HL-60 (cell line): ENCODE data around the gene DZIP1L.

Experiments
- DNase-seq, 2 experiments: peaks; one replicate each; pipeline ENCODE4 v3.0.0-alpha.2; 2010 to 2020; ENCODE audit warnings: low read depth in 1 of 2, low spot score in 1 of 2
- H3K27ac ChIP-seq: fragments of 250-450 bp; sonication (Bioruptor Pico); replicated peaks from 2 replicates; pipeline ENCODE4 v1.5.1; 2020; ENCODE audit warnings: mild to moderate bottlenecking, moderate library complexity
- H3K27me3 ChIP-seq: fragments of 250-450 bp; sonication (Bioruptor Pico); 2 replicates; pipeline ENCODE4 v1.5.1; 2021; ENCODE audit warnings: mild to moderate bottlenecking, moderate library complexity; ENCODE audit not compliant: insufficient read depth, poor library complexity, severe bottlenecking
- H3K4me3 ChIP-seq: replicated peaks from 2 replicates; pipeline ENCODE4 v1.5.1; 2011; ENCODE audit warnings: mild to moderate bottlenecking, control low read depth, low read length; ENCODE audit not compliant: insufficient read depth
- GABPA ChIP-seq: IDR thresholded peaks from 2 replicates; pipeline ENCODE4 v1.6.1; 2012; ENCODE audit warnings: low read depth
- POLR2AphosphoS5 ChIP-seq: IDR thresholded peaks from 2 replicates; pipeline ENCODE4 v1.6.1; 2012; ENCODE audit warnings: low read depth
- SPI1 ChIP-seq: IDR thresholded peaks from 2 replicates; pipeline ENCODE4 v1.6.1; 2012; ENCODE audit warnings: low read depth, mild to moderate bottlenecking, borderline replicate concordance
- TF ChIP-seq, protein P1 (sequence below): IDR thresholded peaks from 2 replicates; pipeline ENCODE4 v1.6.1; 2012; ENCODE audit warnings: low read depth; ENCODE audit not compliant: insufficient replicate concordance
- TF ChIP-seq, protein P2 (sequence below): IDR thresholded peaks from one replicate; pipeline ENCODE4 v1.5.1; 2011; ENCODE audit warnings: low read length, control low read depth, inconsistent platforms; ENCODE audit not compliant: insufficient read depth

The DZIP1L gene

DNA sequence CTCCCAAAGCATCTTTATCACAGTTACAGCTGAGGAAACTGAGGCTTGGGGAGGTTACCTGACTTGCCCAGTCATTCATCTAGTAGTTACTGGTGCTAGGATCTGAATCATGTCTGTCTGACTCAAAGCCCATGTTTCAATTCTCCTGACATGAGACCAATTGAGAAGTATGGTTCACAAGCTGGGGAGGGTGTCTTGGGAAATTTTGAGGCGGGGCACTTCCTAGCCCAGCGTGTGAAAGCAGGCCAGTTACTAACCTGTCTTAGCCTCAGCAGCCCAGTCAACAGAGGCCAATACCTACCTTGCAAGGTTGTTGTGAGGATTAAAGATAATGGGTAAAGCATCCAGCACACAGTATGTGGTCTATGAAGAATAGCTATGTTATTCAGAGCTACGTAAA is 68.5 kb downstream of the DZIP1L start:
- TF ChIP-seq, protein P1, sequence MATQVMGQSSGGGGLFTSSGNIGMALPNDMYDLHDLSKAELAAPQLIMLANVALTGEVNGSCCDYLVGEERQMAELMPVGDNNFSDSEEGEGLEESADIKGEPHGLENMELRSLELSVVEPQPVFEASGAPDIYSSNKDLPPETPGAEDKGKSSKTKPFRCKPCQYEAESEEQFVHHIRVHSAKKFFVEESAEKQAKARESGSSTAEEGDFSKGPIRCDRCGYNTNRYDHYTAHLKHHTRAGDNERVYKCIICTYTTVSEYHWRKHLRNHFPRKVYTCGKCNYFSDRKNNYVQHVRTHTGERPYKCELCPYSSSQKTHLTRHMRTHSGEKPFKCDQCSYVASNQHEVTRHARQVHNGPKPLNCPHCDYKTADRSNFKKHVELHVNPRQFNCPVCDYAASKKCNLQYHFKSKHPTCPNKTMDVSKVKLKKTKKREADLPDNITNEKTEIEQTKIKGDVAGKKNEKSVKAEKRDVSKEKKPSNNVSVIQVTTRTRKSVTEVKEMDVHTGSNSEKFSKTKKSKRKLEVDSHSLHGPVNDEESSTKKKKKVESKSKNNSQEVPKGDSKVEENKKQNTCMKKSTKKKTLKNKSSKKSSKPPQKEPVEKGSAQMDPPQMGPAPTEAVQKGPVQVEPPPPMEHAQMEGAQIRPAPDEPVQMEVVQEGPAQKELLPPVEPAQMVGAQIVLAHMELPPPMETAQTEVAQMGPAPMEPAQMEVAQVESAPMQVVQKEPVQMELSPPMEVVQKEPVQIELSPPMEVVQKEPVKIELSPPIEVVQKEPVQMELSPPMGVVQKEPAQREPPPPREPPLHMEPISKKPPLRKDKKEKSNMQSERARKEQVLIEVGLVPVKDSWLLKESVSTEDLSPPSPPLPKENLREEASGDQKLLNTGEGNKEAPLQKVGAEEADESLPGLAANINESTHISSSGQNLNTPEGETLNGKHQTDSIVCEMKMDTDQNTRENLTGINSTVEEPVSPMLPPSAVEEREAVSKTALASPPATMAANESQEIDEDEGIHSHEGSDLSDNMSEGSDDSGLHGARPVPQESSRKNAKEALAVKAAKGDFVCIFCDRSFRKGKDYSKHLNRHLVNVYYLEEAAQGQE, result no peak
- TF ChIP-seq, protein P2, sequence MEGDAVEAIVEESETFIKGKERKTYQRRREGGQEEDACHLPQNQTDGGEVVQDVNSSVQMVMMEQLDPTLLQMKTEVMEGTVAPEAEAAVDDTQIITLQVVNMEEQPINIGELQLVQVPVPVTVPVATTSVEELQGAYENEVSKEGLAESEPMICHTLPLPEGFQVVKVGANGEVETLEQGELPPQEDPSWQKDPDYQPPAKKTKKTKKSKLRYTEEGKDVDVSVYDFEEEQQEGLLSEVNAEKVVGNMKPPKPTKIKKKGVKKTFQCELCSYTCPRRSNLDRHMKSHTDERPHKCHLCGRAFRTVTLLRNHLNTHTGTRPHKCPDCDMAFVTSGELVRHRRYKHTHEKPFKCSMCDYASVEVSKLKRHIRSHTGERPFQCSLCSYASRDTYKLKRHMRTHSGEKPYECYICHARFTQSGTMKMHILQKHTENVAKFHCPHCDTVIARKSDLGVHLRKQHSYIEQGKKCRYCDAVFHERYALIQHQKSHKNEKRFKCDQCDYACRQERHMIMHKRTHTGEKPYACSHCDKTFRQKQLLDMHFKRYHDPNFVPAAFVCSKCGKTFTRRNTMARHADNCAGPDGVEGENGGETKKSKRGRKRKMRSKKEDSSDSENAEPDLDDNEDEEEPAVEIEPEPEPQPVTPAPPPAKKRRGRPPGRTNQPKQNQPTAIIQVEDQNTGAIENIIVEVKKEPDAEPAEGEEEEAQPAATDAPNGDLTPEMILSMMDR, result no peak
- no peak for TF ChIP-seq GABPA
- no peak for TF ChIP-seq SPI1
- no peak for TF ChIP-seq POLR2AphosphoS5
- DNase-seq, result no peak
- Histone ChIP-seq H3K27me3 (no peaks in the 10 kb centered on the region), H3K27ac (no peak overlapping the region), H3K4me3 (no peak overlapping the region)

DNA sequence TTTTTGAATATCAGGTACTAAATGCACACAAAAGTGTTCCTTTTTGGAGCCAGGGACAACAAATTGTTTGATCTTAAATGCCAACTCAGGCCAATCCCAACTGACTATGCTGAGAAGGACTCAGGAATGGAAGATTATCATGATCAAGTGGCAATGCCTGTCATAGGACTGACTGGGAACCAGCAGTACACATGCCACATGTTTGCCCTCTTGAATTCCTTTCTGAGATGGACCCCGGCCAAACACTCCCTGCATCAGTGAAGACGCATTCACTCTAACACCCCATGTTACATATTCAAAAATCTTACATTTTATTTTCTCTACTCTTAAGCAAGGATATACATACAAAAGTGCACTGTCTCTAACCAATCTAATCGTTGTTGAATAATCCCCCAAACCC is 69.3 kb downstream of the DZIP1L start:
- Histone ChIP-seq H3K4me3 (no peak overlapping the region), H3K27me3 (no peaks in the 10 kb centered on the region), H3K27ac (no peak overlapping the region)
- no peak for DNase-seq
- no peak for TF ChIP-seq POLR2AphosphoS5
- TF ChIP-seq GABPA, result no peak
- TF ChIP-seq SPI1, result no peak
- TF ChIP-seq, protein P2, result no peak
- TF ChIP-seq, protein P1, result no peak

DNA sequence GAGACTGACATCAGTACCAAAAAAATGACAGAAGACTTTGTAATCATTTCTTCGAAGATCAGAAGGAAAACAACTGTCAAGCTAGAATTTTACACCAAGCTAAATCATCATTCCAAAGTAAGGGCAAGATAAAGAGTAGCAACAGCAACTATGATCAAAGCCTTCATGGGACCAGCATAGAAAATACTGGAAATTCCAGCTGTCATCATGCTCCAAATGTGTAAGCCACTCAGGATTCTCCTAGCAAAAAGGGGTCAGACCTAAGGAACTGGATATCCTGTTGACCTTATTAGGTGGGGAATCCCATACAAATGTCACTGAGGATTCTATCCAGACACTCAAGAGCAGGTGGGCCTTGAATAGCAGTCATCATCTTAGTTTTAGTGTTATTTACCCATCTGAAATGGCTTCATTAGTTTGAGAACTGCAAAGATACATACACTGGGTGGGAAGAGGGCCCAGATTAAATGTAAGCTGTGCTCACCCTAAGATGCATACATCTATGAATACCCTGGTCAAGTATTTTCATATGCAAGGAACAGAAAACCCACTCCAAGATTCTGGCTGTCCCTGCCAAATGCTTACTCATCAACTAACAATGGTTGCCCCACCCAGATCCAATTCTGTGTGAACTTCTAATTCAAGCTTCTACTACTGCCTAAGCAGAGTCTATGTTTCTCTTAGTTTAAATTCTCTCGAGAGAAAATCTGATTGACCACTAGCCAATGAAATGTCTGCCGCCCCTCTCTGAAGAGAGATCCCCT is 72.0 kb downstream of the DZIP1L start:
- TF ChIP-seq POLR2AphosphoS5, result no peak
- TF ChIP-seq SPI1, result no peak
- TF ChIP-seq, protein P2, result no peak
- TF ChIP-seq GABPA, result no peak
- TF ChIP-seq, protein P1, result no peak
- Histone ChIP-seq H3K4me3 (no peak overlapping the region), H3K27ac (no peak overlapping the region), H3K27me3 (no peaks in the 10 kb centered on the region)
- DNase-seq, result no peak
